COLO829 (cell line): ENCODE measurements around the gene B3GNT7.
"Not testable (repeated sequence)": the region's sequence is repeated elsewhere in the genome, so short reads cannot be mapped to it uniquely, and the experiment has no call there.

Experiments used
- DNase-seq: peaks from one replicate; pipeline ENCODE4 v3.0.0; 2012; ENCODE audit warnings: low spot score

B3GNT7 gene

GRCh38 chr2:231429152-231429551 lies 33.6 kb downstream of the B3GNT7 start:
- no peak for DNase-seq

GRCh38 chr2:231429901-231430300 lies 34.4 kb downstream of the B3GNT7 start:
- no peak for DNase-seq

GRCh38 chr2:231430437-231430836 lies 34.9 kb downstream of the B3GNT7 start:
- DNase-seq, result not testable (repeated sequence)

- no peak for DNase-seq
Measured at GRCh38 chr2:231431606-231432005, 36.1 kb downstream of the B3GNT7 start.

GRCh38 chr2:231433990-231434389 lies 38.5 kb downstream of the B3GNT7 start:
- DNase-seq, result no peak

GRCh38 chr2:231436957-231437356 lies 41.4 kb downstream of the B3GNT7 start:
- no peak for DNase-seq

GRCh38 chr2:231449503-231450054 lies 54.1 kb downstream of the B3GNT7 start:
- no peak for DNase-seq

GRCh38 chr2:231450548-231450989 lies 55.1 kb downstream of the B3GNT7 start:
- no peak for DNase-seq
